Liver (tissue), 9 donors: ENCODE measurements around the gene ZNF862. TPM values are rescaled to one million over a fixed set of nuclear protein-coding genes. Genes with fewer than 3 reads are reported as not detected.

ENCODE experiments used
- DNase-seq: peaks from one replicate; pipeline ENCODE4 v3.0.0-alpha.2; 2017; ENCODE audit warnings: low spot score
- H3K27ac ChIP-seq, 2 donors: one replicate each; pipeline ENCODE4 v1.7.0; 2013; ENCODE audit warnings: inconsistent platforms in 2 of 2, low read length in 2 of 2, control low read depth in 1 of 2, low read depth in 1 of 2, mild to moderate bottlenecking in 1 of 2
- H3K27me3 ChIP-seq, 4 donors: one replicate each; pipeline versions ENCODE4 v1.6.1 to v1.7.0; 2013; ENCODE audit warnings: low read length in 3 of 4, inconsistent platforms in 1 of 4, mild to moderate bottlenecking in 1 of 4, moderate library complexity in 1 of 4; ENCODE audit not compliant: control insufficient read depth in 4 of 4, insufficient read depth in 4 of 4
- H3K36me3 ChIP-seq, 4 donors: one replicate each; pipeline versions ENCODE4 v1.6.1 to v1.7.0; 2013; ENCODE audit warnings: low read length in 3 of 4, mild to moderate bottlenecking in 3 of 4, low read depth in 1 of 4, moderate library complexity in 1 of 4; ENCODE audit not compliant: control insufficient read depth in 4 of 4, insufficient read depth in 3 of 4
- H3K4me1 ChIP-seq, 4 donors: one replicate each; pipeline versions ENCODE4 v1.6.1 to v1.7.0; 2013; ENCODE audit warnings: low read length in 3 of 4, mild to moderate bottlenecking in 3 of 4, moderate library complexity in 1 of 4; ENCODE audit not compliant: control insufficient read depth in 4 of 4, insufficient read depth in 4 of 4
- H3K4me3 ChIP-seq, 3 donors: one replicate each; pipeline versions ENCODE4 v1.6.1 to v1.7.0; 2013; ENCODE audit warnings: low read length in 3 of 3, control low read depth in 1 of 3, low read depth in 1 of 3, mild to moderate bottlenecking in 1 of 3
- H3K9ac ChIP-seq, 2 donors: one replicate each; pipeline ENCODE4 v1.7.0; 2013; ENCODE audit warnings: low read length in 2 of 2, mild to moderate bottlenecking in 2 of 2, moderate library complexity in 2 of 2, control low read depth in 1 of 2, low read depth in 1 of 2
- H3K9me3 ChIP-seq, 4 donors: one replicate each; pipeline versions ENCODE4 v1.6.1 to v1.7.0; 2013; ENCODE audit warnings: low read length in 3 of 4; ENCODE audit not compliant: control insufficient read depth in 4 of 4
- FOXA1 ChIP-seq: IDR thresholded peaks from 2 replicates; pipeline ENCODE4 v1.6.1; 2016; ENCODE audit warnings: antibody characterized with exemption
- FOXA2 ChIP-seq: IDR thresholded peaks from 2 replicates; pipeline ENCODE4 v1.6.1; 2016; ENCODE audit warnings: antibody characterized with exemption
- HNF4A ChIP-seq, 2 donors: conservative IDR thresholded peaks; 2 replicates each; pipeline ENCODE4 v1.6.1; 2016; ENCODE audit warnings: antibody characterized with exemption in 2 of 2, mild to moderate bottlenecking in 2 of 2
- HNF4G ChIP-seq: IDR thresholded peaks from 2 replicates; pipeline ENCODE4 v1.6.1; 2016; ENCODE audit warnings: antibody characterized with exemption
- JUND ChIP-seq, 2 donors: IDR thresholded peaks; 2 replicates each; pipeline ENCODE4 v1.6.1; 2016; ENCODE audit warnings: antibody characterized with exemption in 2 of 2
- NR2F2 ChIP-seq: IDR thresholded peaks from 2 replicates; pipeline ENCODE4 v1.6.1; 2016; ENCODE audit warnings: antibody characterized with exemption
- RXRA ChIP-seq, 2 donors: IDR thresholded peaks; 2 replicates each; pipeline ENCODE4 v1.6.1; 2017 to 2018; ENCODE audit warnings: antibody characterized with exemption in 2 of 2, mild to moderate bottlenecking in 1 of 2
- SP1 ChIP-seq: IDR thresholded peaks from 2 replicates; pipeline ENCODE4 v1.6.1; 2018; ENCODE audit warnings: antibody characterized with exemption, mild to moderate bottlenecking
- TAF1 ChIP-seq: conservative IDR thresholded peaks from 2 replicates; pipeline ENCODE4 v1.6.1; 2016; ENCODE audit warnings: antibody characterized with exemption, mild to moderate bottlenecking
- YY1 ChIP-seq: IDR thresholded peaks from 2 replicates; pipeline ENCODE4 v1.6.1; 2016; ENCODE audit warnings: antibody characterized with exemption, mild to moderate bottlenecking
- WGBS: extraction: QIAGEN DNeasy Blood & Tissue Kit; methylation state at CpG from one replicate; pipeline ENCODE4 v1.1.7; 2013; 5-methylcytosine and 5-hydroxymethylcytosine counted together
- polyA plus RNA-seq, 2 donors: library from polyadenylated mRNA; stranded (reverse) in 1 of 2; unstranded in 1 of 2; fragments of 200-250 nt in 1 of 2; fragments of >200 nt in 1 of 2; fragmentation: Nextera tagmentation in 1 of 2; extraction: Ambion mirVana in 1 of 2; gene quantifications; one replicate each; pipeline versions ENCODE4 v1.2.1 to v1.2.3, GENCODE V29; 2013 to 2015
- total RNA-seq, 2 donors: library from RNA; depleted of rRNA; stranded (reverse); fragments of >200 nt; gene quantifications; one replicate each; pipeline ENCODE4 v1.2.3, GENCODE V29; 2014
- TF ChIP-seq, protein P1 (sequence below): IDR thresholded peaks from 2 replicates; pipeline ENCODE4 v1.6.1; 2016; ENCODE audit warnings: antibody characterized with exemption
- TF ChIP-seq, protein P2 (sequence below): IDR thresholded peaks from 2 replicates; pipeline ENCODE4 v1.6.1; 2016; ENCODE audit warnings: antibody characterized with exemption
- TF ChIP-seq, protein P3 (sequence below): fragments of 150-350 bp; IDR thresholded peaks from 2 replicates; pipeline ENCODE4 v1.5.1; 2017; ENCODE audit warnings: improper control_type of control experiment, low read depth, low read length; ENCODE audit not compliant: missing input control
- donor health status: healthy.
- donor health status: healthy.
- donor health status: healthy.
- donor health status: healthy.
- donor health status: healthy.

The ZNF862 gene
- total and polyA plus RNA-seq, 4 donors = 1.9 to 9.4 (median 3.8) TPM

DNA sequence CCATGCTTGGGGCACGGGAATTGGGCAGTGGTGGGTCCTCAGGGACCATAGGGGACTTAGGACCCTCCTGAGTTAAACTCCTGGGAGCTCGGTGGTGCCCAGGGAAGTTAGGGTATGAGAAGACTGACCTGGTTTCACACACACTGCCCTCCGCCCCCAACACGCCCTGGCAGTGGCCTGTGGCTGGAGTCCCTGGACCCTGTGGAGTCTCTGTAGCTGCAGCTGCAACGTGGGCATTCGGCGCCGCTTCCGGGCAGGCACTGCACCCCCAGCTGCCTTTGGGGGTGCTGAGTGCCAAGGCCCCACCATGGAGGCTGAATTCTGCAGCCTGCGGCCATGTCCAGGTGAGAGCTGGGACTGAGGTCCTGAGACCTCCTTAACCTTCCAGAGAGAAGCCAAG, 29.9 kb upstream of the ZNF862 start:
- 93% methylated on average over 10 of the region's 10 CpGs for WGBS
- TF ChIP-seq FOXA1 = no peak
- TF ChIP-seq RXRA (IDR thresholded peaks at IDR 0.05) = no peak
- TF ChIP-seq, protein P1, sequence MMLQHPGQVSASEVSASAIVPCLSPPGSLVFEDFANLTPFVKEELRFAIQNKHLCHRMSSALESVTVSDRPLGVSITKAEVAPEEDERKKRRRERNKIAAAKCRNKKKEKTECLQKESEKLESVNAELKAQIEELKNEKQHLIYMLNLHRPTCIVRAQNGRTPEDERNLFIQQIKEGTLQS = no peak
- TF ChIP-seq FOXA2 = no peak
- H3K27me3 ChIP-seq = no peaks in the 10 kb centered on the region
- no peaks in the 10 kb centered on the region for H3K9me3 ChIP-seq
- no peaks in the 10 kb centered on the region for H3K36me3 ChIP-seq
- no peak overlapping the region for H3K9ac ChIP-seq
- no peak overlapping the region for H3K4me3 ChIP-seq
- DNase-seq = no peak
- H3K27ac ChIP-seq = no peak overlapping the region
- H3K4me1 ChIP-seq = peaks cover 0 to 5% (median 1%) of the 10 kb centered on the region in 4 donors

DNA sequence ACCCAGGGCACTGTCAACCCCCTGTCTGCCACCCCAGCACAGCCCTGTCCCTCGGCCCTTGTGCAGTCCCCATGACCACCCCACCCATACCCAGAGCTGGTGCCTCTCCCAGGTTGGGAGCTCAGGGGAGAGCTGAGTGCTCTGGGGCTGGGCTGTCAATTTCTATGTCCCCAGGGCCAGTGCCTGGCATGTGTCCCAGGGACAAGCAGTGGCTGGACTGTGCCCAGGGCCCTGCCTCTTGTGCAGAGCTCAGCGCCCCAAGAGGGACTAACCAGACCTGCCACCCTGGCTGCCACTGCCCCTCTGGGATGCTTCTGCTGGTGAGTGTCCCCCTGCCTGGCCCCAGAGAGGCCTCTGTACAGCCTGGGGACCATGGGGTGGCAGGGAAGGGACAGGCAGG, 29.0 kb upstream of the ZNF862 start:
- 69% methylated on average over 2 of the region's 2 CpGs for WGBS
- no peak overlapping the region for H3K9ac ChIP-seq
- no peak overlapping the region for H3K4me3 ChIP-seq
- H3K36me3 ChIP-seq = no peaks in the 10 kb centered on the region
- peaks cover 0 to 5% (median 1%) of the 10 kb centered on the region in 4 donors for H3K4me1 ChIP-seq
- H3K27me3 ChIP-seq = no peaks in the 10 kb centered on the region
- H3K9me3 ChIP-seq = no peaks in the 10 kb centered on the region
- H3K27ac ChIP-seq = no peak overlapping the region
- no peak for TF ChIP-seq HNF4A (conservative IDR thresholded peaks at IDR 0.05)
- no peak for TF ChIP-seq SP1
- no peak for TF ChIP-seq TAF1
- no peak for DNase-seq

DNA sequence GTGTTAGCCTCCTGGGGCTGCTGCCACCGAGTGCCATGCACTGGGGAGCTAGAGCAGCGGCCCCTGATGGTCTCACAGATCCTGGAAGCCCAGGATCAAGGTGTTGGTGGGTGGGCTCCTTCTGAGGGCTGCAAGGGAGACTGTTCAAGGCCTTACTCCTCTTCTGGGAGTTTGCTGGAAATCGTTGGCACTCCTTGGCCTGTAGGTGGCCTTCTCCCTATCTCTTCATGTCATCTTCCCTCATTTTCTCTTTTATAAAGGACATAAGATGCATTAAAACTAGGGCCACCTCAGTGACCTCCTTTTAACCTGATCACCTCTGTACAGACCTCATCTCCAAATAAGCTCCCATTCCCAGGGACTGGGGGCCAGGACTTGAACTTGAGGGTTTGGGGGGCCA, 27.0 kb upstream of the ZNF862 start:
- no peak for DNase-seq
- H3K4me1 ChIP-seq = peaks cover 2 to 16% (median 9%) of the 10 kb centered on the region in 4 donors
- no peaks in the 10 kb centered on the region for H3K9me3 ChIP-seq
- H3K9ac ChIP-seq = no peak overlapping the region
- no peak overlapping the region for H3K4me3 ChIP-seq
- H3K27me3 ChIP-seq = no peaks in the 10 kb centered on the region
- 71% methylated on average over 3 of the region's 3 CpGs for WGBS
- H3K27ac ChIP-seq = no peak overlapping the region
- H3K36me3 ChIP-seq = no peaks in the 10 kb centered on the region
- TF ChIP-seq, protein P2, sequence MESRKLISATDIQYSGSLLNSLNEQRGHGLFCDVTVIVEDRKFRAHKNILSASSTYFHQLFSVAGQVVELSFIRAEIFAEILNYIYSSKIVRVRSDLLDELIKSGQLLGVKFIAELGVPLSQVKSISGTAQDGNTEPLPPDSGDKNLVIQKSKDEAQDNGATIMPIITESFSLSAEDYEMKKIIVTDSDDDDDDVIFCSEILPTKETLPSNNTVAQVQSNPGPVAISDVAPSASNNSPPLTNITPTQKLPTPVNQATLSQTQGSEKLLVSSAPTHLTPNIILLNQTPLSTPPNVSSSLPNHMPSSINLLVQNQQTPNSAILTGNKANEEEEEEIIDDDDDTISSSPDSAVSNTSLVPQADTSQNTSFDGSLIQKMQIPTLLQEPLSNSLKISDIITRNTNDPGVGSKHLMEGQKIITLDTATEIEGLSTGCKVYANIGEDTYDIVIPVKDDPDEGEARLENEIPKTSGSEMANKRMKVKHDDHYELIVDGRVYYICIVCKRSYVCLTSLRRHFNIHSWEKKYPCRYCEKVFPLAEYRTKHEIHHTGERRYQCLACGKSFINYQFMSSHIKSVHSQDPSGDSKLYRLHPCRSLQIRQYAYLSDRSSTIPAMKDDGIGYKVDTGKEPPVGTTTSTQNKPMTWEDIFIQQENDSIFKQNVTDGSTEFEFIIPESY = no peak
- TF ChIP-seq NR2F2 (no peak), JUND (IDR thresholded peaks at IDR 0.05) (no peak), RXRA (IDR thresholded peaks at IDR 0.05) (no peak), FOXA1 (no peak), SP1 (no peak), YY1 (no peak), HNF4G (no peak)
- TF ChIP-seq, protein P1 = no peak
- TF ChIP-seq, protein P3, sequence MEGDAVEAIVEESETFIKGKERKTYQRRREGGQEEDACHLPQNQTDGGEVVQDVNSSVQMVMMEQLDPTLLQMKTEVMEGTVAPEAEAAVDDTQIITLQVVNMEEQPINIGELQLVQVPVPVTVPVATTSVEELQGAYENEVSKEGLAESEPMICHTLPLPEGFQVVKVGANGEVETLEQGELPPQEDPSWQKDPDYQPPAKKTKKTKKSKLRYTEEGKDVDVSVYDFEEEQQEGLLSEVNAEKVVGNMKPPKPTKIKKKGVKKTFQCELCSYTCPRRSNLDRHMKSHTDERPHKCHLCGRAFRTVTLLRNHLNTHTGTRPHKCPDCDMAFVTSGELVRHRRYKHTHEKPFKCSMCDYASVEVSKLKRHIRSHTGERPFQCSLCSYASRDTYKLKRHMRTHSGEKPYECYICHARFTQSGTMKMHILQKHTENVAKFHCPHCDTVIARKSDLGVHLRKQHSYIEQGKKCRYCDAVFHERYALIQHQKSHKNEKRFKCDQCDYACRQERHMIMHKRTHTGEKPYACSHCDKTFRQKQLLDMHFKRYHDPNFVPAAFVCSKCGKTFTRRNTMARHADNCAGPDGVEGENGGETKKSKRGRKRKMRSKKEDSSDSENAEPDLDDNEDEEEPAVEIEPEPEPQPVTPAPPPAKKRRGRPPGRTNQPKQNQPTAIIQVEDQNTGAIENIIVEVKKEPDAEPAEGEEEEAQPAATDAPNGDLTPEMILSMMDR = no peak
